ENCODE results near the gene ROR2.

DNA sequence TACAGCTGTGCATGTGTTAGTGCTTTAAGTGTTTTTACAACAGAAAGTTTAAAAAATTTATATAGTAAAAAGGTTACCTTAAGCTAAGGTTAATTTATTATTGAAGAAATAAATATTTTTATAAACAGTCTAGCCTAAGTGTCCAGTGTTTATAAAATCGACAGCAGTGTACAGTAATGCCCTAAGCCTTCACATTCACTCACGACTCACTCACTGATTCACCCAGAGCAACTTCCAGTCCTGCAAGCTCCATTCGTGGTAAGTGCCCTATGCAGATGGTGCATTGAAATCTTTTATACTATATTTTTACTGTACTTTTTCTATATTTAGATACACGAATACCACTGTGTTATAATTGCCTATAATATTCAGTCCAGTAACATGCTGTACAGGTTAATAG is 159.1 kb downstream of the ROR2 start:
- no peak for TF ChIP-seq TAF1 (IDR thresholded peaks at IDR 0.05; ENCODE audit: low read depth)
- TF ChIP-seq, protein P1, sequence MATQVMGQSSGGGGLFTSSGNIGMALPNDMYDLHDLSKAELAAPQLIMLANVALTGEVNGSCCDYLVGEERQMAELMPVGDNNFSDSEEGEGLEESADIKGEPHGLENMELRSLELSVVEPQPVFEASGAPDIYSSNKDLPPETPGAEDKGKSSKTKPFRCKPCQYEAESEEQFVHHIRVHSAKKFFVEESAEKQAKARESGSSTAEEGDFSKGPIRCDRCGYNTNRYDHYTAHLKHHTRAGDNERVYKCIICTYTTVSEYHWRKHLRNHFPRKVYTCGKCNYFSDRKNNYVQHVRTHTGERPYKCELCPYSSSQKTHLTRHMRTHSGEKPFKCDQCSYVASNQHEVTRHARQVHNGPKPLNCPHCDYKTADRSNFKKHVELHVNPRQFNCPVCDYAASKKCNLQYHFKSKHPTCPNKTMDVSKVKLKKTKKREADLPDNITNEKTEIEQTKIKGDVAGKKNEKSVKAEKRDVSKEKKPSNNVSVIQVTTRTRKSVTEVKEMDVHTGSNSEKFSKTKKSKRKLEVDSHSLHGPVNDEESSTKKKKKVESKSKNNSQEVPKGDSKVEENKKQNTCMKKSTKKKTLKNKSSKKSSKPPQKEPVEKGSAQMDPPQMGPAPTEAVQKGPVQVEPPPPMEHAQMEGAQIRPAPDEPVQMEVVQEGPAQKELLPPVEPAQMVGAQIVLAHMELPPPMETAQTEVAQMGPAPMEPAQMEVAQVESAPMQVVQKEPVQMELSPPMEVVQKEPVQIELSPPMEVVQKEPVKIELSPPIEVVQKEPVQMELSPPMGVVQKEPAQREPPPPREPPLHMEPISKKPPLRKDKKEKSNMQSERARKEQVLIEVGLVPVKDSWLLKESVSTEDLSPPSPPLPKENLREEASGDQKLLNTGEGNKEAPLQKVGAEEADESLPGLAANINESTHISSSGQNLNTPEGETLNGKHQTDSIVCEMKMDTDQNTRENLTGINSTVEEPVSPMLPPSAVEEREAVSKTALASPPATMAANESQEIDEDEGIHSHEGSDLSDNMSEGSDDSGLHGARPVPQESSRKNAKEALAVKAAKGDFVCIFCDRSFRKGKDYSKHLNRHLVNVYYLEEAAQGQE (IDR thresholded peaks at IDR 0.05; ENCODE audit: low read depth): no peak
- no peak for TF ChIP-seq FOXM1 (IDR thresholded peaks at IDR 0.05; ENCODE audit: borderline replicate concordance, low read depth)
- TF ChIP-seq CREB1 (IDR thresholded peaks at IDR 0.05; ENCODE audit: low read depth): no peak
- TF ChIP-seq CEBPB (IDR thresholded peaks at IDR 0.05): no peak
- no peak for TF ChIP-seq TCF12 (IDR thresholded peaks at IDR 0.05; ENCODE audit: low read depth)
- TF ChIP-seq MAX (IDR thresholded peaks at IDR 0.05): no peak
- TF ChIP-seq TEAD4 (IDR thresholded peaks at IDR 0.05): no peak
- TF ChIP-seq RAD21 (IDR thresholded peaks at IDR 0.05; ENCODE audit: low read depth): no peak
- TF ChIP-seq EP300 (IDR thresholded peaks at IDR 0.05; ENCODE audit: borderline replicate concordance): no peak
- TF ChIP-seq YY1 (IDR thresholded peaks at IDR 0.05; ENCODE audit: low read depth): no peak
- TF ChIP-seq NFIC (IDR thresholded peaks at IDR 0.05): no peak
- no peak for TF ChIP-seq USF1 (IDR thresholded peaks at IDR 0.05)

All from Ishikawa (cell line).